Pons (tissue), 1 donor: Measurements from ENCODE around the gene EIF2B2.
"Not testable (repeated sequence)": the region's sequence is repeated elsewhere in the genome, so short reads cannot be mapped to it uniquely, and the experiment has no call there.

Source experiments
- DNase-seq: peaks from one replicate; pipeline ENCODE4 v3.0.0-alpha.2; 2016; ENCODE audit warnings: low spot score

EIF2B2 gene

DNA sequence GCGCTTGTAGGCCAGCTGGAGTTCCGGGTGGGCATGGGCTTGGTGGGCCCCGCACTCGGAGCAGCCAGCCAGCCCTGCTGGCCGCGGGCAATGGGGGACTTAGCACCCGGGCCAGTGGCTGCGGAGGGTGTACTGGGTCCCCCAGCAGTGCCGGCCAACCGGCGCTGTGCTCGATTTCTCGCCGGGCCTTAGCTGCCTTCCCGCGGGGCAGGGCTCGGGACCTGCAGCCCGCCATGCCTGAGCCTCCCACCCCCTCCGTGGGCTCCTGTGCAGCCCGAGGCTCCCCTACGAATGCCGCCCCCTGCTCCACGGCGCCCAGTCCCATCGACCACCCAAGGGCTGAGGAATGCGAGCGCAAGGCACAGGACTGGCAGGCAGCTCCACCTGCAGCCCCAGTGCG, 8.5 kb upstream of the EIF2B2 start:
- not testable (repeated sequence) for DNase-seq

GRCh38 chr14:74995781-74996180, 6.9 kb upstream of the EIF2B2 start:
- DNase-seq: not testable (repeated sequence)

DNA sequence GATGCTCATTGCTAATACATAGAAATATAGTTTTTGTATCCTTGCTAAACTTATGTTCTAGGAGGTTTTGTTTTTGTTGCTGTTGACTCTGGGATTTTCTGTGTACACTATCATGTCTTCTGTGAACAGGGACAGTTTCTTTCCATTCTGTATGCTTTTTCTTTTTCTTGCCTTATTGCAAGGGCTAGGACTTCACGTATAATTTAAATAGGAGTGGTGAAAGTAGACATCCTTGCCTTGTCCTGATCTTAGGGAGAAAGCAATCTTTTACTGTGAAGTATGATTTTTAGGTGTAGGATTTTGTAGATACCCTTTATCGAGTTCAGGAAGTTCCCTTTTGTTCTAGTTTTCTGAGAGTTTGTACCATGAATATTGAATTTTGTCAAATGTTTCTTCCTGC, 1.5 kb upstream of the EIF2B2 start:
- DNase-seq: no peak

- DNase-seq: no peak
Measured at GRCh38 chr14:75001899-75002298, 822 bp upstream of the EIF2B2 start.

DNA sequence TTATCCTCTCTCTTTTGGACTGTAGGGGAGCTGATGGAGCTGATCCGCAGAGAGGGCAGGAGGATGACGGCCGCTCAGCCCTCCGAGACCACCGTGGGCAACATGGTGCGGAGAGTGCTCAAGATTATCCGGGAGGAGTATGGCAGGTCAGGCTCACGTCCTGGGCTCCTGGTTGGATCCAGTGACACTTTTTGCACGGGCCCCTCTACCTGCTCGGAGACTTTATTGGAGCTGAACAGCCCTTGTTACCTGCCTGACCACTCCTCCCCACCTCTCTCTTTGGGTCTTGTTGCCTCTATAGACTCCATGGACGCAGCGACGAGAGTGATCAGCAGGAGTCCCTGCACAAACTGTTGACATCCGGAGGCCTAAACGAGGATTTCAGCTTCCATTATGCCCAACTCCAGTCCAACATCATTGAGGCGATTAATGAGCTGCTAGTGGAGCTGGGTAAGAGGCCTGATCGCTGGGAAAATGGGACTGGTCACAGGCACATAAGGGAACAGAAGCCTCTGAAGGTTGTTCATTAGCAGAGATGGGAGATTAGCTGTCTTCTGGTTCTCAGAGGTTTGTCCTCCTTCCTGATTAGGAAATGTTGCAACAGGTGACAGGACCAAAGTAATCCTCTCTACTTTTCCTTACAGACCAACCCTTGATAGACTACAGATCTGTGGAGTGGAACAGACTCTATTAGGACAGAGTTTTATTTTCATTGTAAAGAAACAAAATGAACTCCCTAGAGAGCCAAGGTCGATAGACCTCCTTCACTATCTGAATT, 718 bp downstream of the EIF2B2 start:
- DNase-seq: no peak

DNA sequence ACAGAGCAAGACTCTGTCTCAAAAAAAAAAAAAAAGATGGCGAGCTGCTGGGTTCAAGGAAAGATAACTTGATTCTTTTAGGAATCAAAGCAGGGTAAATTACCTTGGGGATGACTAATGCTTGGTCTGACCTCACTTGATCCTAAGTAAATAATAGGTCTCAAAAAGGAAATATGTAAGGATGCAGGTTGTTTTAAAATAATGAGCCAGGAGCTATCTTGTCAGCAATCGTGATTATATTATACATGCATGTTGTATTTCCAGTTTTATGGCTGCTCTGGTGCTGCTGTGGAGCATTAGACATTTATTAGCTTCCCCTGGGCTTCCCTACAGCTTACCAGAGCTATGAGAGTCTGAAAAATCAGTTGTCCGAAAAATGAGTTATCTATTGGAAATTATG, 2.6 kb downstream of the EIF2B2 start:
- no peak for DNase-seq

GRCh38 chr14:75009176-75009575, 6.5 kb downstream of the EIF2B2 start:
- no peak for DNase-seq

- DNase-seq: no peak
Measured at GRCh38 chr14:75010472-75011093, 7.9 kb downstream of the EIF2B2 start.

DNA sequence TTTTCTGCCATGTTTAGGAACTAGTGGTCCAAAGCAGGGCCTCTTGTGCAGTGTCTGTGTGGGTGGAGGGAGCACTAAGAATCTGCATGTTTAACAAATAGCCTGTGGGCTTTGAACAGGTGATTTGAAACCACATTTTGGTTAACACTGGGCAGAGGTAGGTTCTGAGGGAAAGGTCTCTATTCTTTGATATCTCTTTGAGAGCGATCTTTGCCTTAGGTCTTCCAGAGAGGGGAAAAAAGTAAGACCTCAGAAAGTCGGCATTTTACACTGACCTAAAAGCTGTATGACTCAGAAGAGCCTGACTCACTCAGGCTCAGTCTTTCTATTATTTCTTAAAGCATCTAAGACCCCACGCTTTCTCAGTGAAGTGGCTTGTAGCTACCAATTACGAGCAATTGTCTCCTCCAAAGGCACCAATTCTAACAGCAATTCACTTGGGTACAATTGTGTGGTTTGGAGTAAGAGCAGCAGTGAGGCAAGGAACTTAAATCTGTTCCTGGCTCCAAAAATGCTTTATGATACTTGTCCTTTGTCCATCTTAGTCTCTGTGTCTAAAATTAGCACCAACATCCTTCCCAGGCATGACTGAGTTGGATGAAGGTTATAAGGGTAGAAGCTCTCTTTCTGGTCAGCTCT, 8.8 kb downstream of the EIF2B2 start:
- DNase-seq: no peak

DNA sequence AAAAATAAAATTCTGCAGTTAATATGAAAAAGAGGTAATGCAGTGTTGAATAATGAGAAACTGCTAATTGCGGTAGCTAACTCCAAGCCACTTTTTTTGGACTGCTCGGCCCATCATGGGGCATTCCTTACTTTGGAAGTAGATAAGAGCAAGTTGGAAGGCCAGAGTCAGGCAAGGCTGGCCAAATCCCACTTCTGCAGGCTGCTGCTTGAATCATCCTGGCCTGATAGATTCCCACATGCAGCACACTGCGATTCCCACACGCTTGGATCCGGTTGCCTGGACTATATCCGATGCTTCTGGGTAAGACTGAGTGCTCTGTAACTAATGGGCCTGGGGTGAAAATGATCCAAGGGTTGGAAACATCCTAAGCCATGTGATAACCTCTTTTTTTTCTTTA, 10.6 kb downstream of the EIF2B2 start:
- DNase-seq: no peak

- DNase-seq: no peak
Measured at GRCh38 chr14:75015496-75015895, 12.8 kb downstream of the EIF2B2 start.

DNA sequence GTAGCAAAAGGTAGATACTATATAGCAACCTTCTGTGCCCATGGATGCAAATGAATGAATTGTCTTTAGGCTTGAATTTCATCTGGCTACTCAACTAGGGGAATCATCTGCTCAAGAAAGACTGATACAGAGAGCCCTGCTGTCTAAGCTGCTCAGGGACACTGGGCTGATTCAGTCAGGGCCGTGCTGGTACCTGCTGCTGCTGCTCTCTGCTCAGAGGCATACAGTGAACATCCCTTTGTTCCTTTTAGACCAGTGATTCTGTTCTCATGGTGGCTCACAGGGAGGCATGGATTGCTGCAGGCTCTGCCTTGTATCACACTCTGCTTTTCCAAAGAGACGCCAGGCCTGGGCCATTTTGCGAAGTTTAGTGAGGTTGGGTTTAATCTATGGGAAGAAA, 14.1 kb downstream of the EIF2B2 start:
- peak; percentile 88 for DNase-seq

- DNase-seq: no peak
Measured at GRCh38 chr14:75018694-75019093, 16.0 kb downstream of the EIF2B2 start.

DNA sequence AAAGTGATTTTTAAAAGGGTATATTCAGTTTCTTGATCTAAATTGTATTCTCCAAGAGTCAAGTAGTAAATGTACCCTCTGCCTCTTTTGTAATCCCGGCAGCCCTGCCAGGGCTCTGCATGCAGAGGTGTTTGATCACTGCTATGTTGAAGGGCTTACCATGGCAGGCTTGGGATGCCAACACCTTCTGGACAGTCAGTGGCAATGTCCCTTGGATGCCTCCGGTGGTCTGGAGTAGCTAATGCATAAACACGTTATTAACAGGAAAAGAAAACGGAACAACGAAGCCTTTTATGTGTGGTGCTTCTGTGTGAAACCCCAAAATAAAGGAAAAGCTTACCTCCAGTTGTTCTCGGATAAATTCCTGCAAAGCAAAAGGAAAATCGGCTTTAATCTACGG, 19.9 kb downstream of the EIF2B2 start:
- no peak for DNase-seq

DNA sequence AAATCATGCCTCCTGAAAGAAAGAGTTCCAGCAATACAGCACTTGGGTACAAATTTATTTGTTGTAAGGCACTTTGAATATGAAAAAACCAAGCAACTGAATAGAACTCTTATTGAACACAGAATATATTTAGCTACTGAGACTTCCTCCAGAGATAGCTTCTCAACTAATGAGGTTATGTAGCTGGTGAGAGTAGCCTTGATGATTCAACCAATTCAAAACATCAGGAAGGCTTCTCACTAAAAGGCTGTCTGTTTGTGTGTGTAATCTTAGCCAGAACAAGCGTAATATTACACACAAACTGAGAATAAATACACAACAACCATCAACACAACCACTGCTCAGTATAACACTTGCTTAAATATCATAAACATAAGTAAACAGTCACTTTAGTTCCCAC, 20.4 kb downstream of the EIF2B2 start:
- no peak for DNase-seq

- no peak for DNase-seq
Measured at GRCh38 chr14:75025082-75025481, 22.4 kb downstream of the EIF2B2 start.

GRCh38 chr14:75025876-75026275, 23.2 kb downstream of the EIF2B2 start:
- no peak for DNase-seq

DNA sequence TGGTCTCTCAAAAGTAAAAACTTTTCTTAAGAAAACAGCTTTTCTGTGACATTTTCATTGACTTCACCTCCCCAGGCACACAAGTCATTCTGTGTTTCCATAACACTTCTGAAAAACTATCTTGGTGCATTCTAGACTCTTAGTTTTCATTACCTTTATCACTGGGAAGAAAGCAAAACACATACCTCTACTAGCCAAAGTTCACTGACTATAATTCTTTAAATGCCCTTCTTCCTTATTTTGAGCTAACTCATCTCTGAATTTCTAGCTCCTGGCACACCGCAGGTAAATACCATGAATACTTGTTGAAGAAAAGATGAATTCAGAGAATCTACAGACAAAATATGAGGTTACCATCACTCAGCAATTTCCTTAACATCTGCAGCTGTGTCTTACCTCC, 27.4 kb downstream of the EIF2B2 start:
- DNase-seq: no peak

- no peak for DNase-seq
Measured at GRCh38 chr14:75032939-75033338, 30.2 kb downstream of the EIF2B2 start.

DNA sequence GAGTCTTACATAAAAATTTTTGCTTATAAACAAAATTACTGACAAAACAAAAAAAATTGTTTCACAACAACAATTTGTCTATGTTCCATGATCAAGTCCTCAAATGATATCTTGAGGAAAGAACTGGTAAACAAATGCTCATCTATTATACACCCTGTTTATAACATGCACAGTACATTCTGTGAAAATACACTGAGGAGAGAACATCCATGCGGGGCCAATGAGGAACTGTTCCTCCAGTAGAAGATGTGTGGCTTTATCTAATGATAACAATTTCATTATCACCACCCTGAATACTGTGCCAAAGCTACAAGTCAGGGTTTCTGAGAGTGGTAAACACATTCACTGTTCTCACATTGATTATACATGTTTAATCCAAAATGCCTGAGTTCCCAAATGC, 37.8 kb downstream of the EIF2B2 start:
- no peak for DNase-seq

DNA sequence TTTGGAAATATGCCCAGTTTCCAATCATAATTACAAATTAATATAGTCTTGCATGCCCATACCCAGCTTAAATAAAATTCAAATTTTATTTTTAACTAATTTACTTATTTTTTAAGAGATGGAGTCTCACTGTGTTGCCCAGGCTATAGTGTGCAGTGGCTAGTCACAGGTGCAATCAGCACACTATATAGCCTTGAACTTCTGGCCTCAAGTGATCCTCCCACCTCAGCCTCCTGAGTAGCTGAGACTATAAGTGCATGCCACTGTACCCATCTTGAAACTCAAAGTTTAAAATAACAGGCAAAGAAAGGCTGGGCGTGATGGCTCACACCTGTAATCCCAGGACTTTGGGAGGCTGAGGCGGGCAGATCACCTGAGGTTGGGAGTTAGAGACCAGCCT, 38.2 kb downstream of the EIF2B2 start:
- no peak for DNase-seq

- no peak for DNase-seq
Measured at GRCh38 chr14:75041613-75042012, 38.9 kb downstream of the EIF2B2 start.

- no peak for DNase-seq
Measured at GRCh38 chr14:75042035-75042434, 39.3 kb downstream of the EIF2B2 start.
